AG04449 (cell line): ENCODE data around the gene LSM6.

Experiments used
- CTCF ChIA-PET: fragments of 350-600 bp; formaldehyde crosslinking; extraction: SDS; loops from one replicate; lab custom pipeline; 2021; ENCODE audit warnings: antibody characterized with exemption; lab: Yijun Ruan, JAX
- POLR2A ChIA-PET: fragments of 400-600, 350-600 bp; formaldehyde crosslinking; extraction: SDS; loops from one replicate; lab custom pipeline; 2020; ENCODE audit warnings: antibody characterized with exemption, inconsistent platforms; lab: Yijun Ruan, JAX
- DNase-seq: peaks from one replicate; pipeline ENCODE4 v3.0.0-alpha.2; 2010; ENCODE audit warnings: low read depth, low spot score
- H3K4me3 ChIP-seq: 2 replicates; pipeline ENCODE4 v1.5.1; 2011; ENCODE audit warnings: low read depth, mild to moderate bottlenecking, control low read depth, low read length
- CTCF ChIP-seq: IDR thresholded peaks from one replicate; pipeline ENCODE4 v1.5.1; 2011; ENCODE audit warnings: mild to moderate bottlenecking, moderate library complexity, low read length, control low read depth, inconsistent platforms; ENCODE audit not compliant: insufficient read depth; ENCODE audit errors: missing control alignments

LSM6 gene

GRCh38 chr4:146179784-146180370, 4.4 kb downstream of the LSM6 start:
- ChIA-PET CTCF (interaction anchor here (0.6 kb wide), 1 partner anchor 9 kb away, joined by 4 read pairs; no protein-coding TSS in a partner anchor), POLR2A (no interaction called here)

GRCh38 chr4:146182443-146182842, 6.9 kb downstream of the LSM6 start:
- ChIA-PET POLR2A (no interaction called here), CTCF (no interaction called here)
- TF ChIP-seq CTCF = no peak
- H3K4me3 ChIP-seq = no peak overlapping the region
- no peak for DNase-seq

More at GRCh38 chr4:146179784-146180370, 4.4 kb downstream of the LSM6 start:
- H3K4me3 ChIP-seq = no peak overlapping the region
- DNase-seq = no peak
- TF ChIP-seq CTCF = no peak

- no peak overlapping the region for H3K4me3 ChIP-seq
- no peak for TF ChIP-seq CTCF
- ChIA-PET CTCF (interaction anchor here (0.6 to 1.3 kb wide), 3 partner anchors 10 to 188 kb away, joined by 3 to 5 read pairs (median 3); no protein-coding TSS in a partner anchor), POLR2A (no interaction called here)
- DNase-seq = no peak
Observed at GRCh38 chr4:146183209-146183608, 7.7 kb downstream of the LSM6 start.

GRCh38 chr4:146186041-146186440, 10.5 kb downstream of the LSM6 start:
- DNase-seq = no peak
- ChIA-PET POLR2A (no interaction called here), CTCF (no interaction called here)
- no peak for TF ChIP-seq CTCF
- no peak overlapping the region for H3K4me3 ChIP-seq

GRCh38 chr4:146186596-146186995, 11.1 kb downstream of the LSM6 start:
- ChIA-PET CTCF (no interaction called here), POLR2A (no interaction called here)

GRCh38 chr4:146190456-146190855, 14.9 kb downstream of the LSM6 start:
- no peak for DNase-seq
- no peak for TF ChIP-seq CTCF
- POLR2A ChIA-PET = no interaction called here
- CTCF ChIA-PET = no interaction called here
- H3K4me3 ChIP-seq = no peak overlapping the region

More at GRCh38 chr4:146186596-146186995, 11.1 kb downstream of the LSM6 start:
- TF ChIP-seq CTCF = no peak
- H3K4me3 ChIP-seq = no peak overlapping the region
- DNase-seq = no peak
